ENCODE data around the gene LMF1.

DNA sequence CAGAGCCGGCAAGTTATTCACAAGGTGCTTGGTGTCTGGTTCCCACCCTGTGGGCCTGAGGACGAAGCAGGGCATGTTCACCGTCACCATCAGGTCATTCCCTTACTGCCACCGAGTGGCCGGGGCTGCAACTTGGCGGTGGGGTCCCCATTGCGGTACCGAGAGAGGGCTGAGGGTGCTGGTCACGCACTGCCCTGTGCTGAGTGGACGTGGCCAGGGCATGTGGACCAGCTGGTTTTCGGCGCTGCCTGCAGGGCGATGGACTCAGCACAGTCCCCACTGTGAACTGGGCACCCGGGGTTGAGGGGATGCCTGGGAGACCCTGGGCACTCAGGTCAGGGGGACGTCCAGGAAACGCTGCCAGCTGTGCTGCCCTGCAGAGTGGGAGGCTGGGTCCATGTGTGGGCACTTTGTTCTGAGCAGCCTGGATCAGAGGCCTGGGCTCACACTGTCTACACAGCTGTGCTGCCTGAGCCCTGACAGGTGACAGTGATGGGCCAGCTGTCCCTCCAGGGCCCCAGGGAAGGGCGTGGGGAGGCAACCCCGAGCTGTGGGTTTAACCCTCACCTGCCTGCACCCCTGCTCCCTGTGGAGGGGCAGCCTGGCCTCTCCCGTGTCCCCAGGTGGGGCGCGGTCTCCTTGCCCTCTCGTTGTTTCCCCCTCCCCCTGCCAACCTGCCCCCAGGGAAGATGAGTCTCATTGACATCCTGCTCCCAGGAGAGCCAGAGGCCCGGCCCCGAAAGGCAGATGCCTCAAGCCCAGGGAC is 131.0 kb downstream of the LMF1 start:
- no peak for TF ChIP-seq POLR2A (IDR thresholded peaks at IDR 0.05; ENCODE audit: insufficient read depth in 1 of 2, low read depth in 2 of 2, low read length in 2 of 2)
- no peak for TF ChIP-seq TSC22D2 (CRISPR knock-in tag; IDR thresholded peaks at IDR 0.05; ENCODE audit: borderline replicate concordance)
- TF ChIP-seq, protein P1, sequence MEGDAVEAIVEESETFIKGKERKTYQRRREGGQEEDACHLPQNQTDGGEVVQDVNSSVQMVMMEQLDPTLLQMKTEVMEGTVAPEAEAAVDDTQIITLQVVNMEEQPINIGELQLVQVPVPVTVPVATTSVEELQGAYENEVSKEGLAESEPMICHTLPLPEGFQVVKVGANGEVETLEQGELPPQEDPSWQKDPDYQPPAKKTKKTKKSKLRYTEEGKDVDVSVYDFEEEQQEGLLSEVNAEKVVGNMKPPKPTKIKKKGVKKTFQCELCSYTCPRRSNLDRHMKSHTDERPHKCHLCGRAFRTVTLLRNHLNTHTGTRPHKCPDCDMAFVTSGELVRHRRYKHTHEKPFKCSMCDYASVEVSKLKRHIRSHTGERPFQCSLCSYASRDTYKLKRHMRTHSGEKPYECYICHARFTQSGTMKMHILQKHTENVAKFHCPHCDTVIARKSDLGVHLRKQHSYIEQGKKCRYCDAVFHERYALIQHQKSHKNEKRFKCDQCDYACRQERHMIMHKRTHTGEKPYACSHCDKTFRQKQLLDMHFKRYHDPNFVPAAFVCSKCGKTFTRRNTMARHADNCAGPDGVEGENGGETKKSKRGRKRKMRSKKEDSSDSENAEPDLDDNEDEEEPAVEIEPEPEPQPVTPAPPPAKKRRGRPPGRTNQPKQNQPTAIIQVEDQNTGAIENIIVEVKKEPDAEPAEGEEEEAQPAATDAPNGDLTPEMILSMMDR (CRISPR knock-in tag; IDR thresholded peaks at IDR 0.05) = no peak
- no peak for TF ChIP-seq CREB1 (IDR thresholded peaks at IDR 0.05)
- no peak for TF ChIP-seq CREB1 (CRISPR knock-in tag; IDR thresholded peaks at IDR 0.05)
- TF ChIP-seq, protein P2, sequence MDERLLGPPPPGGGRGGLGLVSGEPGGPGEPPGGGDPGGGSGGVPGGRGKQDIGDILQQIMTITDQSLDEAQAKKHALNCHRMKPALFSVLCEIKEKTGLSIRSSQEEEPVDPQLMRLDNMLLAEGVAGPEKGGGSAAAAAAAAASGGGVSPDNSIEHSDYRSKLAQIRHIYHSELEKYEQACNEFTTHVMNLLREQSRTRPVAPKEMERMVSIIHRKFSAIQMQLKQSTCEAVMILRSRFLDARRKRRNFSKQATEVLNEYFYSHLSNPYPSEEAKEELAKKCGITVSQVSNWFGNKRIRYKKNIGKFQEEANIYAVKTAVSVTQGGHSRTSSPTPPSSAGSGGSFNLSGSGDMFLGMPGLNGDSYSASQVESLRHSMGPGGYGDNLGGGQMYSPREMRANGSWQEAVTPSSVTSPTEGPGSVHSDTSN (CRISPR knock-in tag; IDR thresholded peaks at IDR 0.05) = no peak
- TF ChIP-seq, protein P3, sequence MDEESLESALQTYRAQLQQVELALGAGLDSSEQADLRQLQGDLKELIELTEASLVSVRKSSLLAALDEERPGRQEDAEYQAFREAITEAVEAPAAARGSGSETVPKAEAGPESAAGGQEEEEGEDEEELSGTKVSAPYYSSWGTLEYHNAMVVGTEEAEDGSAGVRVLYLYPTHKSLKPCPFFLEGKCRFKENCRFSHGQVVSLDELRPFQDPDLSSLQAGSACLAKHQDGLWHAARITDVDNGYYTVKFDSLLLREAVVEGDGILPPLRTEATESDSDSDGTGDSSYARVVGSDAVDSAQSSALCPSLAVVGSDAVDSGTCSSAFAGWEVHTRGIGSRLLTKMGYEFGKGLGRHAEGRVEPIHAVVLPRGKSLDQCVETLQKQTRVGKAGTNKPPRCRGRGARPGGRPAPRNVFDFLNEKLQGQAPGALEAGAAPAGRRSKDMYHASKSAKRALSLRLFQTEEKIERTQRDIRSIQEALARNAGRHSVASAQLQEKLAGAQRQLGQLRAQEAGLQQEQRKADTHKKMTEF (CRISPR knock-in tag; IDR thresholded peaks at IDR 0.05) = no peak
- no peak for TF ChIP-seq NFE2L2 (IDR thresholded peaks at IDR 0.05; ENCODE audit: low read length)
- TF ChIP-seq FOXK2 (IDR thresholded peaks at IDR 0.05) = no peak
- no peak for TF ChIP-seq SYNCRIP (IDR thresholded peaks at IDR 0.05; ENCODE audit: insufficient read depth, low read depth, low read length)
- TF ChIP-seq EP300 (IDR thresholded peaks at IDR 0.05; ENCODE audit: low read depth in 2 of 2, low read length in 2 of 2) = no peak
- TF ChIP-seq EP300 (CRISPR knock-in tag; IDR thresholded peaks at IDR 0.05; ENCODE audit: borderline replicate concordance) = no peak
- TF ChIP-seq POLR2AphosphoS5 (IDR thresholded peaks at IDR 0.05; ENCODE audit: low read depth, low read length) = no peak
- no peak for TF ChIP-seq HMG20A (CRISPR knock-in tag; IDR thresholded peaks at IDR 0.05; ENCODE audit: borderline replicate concordance)
- TF ChIP-seq ZNF510 (CRISPR knock-in tag; IDR thresholded peaks at IDR 0.05; ENCODE audit: low read depth) = no peak
- TF ChIP-seq ZFP37 (CRISPR knock-in tag; IDR thresholded peaks at IDR 0.05; ENCODE audit: borderline replicate concordance) = no peak

Data from HepG2 (cell line).